Stimulated activated CD8-positive, alpha-beta memory T cell treated with anti-CD3 and anti-CD28 coated beads, Interleukin-7, amount 100 ng/mL, for 4 hours (primary cell): ENCODE measurements around the gene WDR5B.

Source experiments
- DNase-seq, 2 donors: peaks; one replicate each; pipeline ENCODE4 v3.0.0-alpha.2; 2020; ENCODE audit warnings: low read depth in 2 of 2

WDR5B gene

GRCh38 chr3:122409446-122409845 is 6.4 kb downstream of the WDR5B start:
- no peak for DNase-seq

- no peak for DNase-seq
These were observed 7.9 kb downstream of the WDR5B start for GRCh38 chr3:122407946-122408345.

- DNase-seq: no peak
These were observed 9.7 kb downstream of the WDR5B start for GRCh38 chr3:122406198-122406597.

GRCh38 chr3:122405015-122405414 is 10.8 kb downstream of the WDR5B start:
- DNase-seq: no peak

GRCh38 chr3:122403489-122403888 is 12.4 kb downstream of the WDR5B start:
- no peak for DNase-seq

GRCh38 chr3:122398920-122399319 is 16.9 kb downstream of the WDR5B start:
- DNase-seq: no peak

GRCh38 chr3:122397201-122397600 is 18.7 kb downstream of the WDR5B start:
- no peak for DNase-seq

GRCh38 chr3:122396511-122396910 is 19.4 kb downstream of the WDR5B start:
- DNase-seq: no peak

GRCh38 chr3:122395582-122395981 is 20.3 kb downstream of the WDR5B start:
- DNase-seq: no peak

GRCh38 chr3:122394173-122394572 is 21.7 kb downstream of the WDR5B start:
- no peak for DNase-seq

GRCh38 chr3:122392868-122393844 is 22.7 kb downstream of the WDR5B start:
- DNase-seq: no peak

GRCh38 chr3:122391681-122392446 is 24.0 kb downstream of the WDR5B start:
- DNase-seq: no peak

- DNase-seq: no peak
These were observed 25.2 kb downstream of the WDR5B start for GRCh38 chr3:122390665-122391064.

- no peak for DNase-seq
These were observed 26.0 kb downstream of the WDR5B start for GRCh38 chr3:122389892-122390291.

GRCh38 chr3:122389197-122389596 is 26.7 kb downstream of the WDR5B start:
- no peak for DNase-seq

GRCh38 chr3:122387709-122388108 is 28.2 kb downstream of the WDR5B start:
- DNase-seq: no peak

- peak; percentile 83 to 92 for DNase-seq
These were observed 31.8 kb downstream of the WDR5B start, which contains the start of gene FAM162A for GRCh38 chr3:122383771-122384697. TSS of gene FAM162A (plus strand) at chr3:122384182. CDS start at chr3:122384266, 84 bp downstream.

- peak; percentile 75 to 78 for DNase-seq
These were observed 32.8 kb downstream of the WDR5B start, which contains the start of gene MIX23 for GRCh38 chr3:122382888-122383666. TSS of gene MIX23 (minus strand) at chr3:122383231. CDS start at chr3:122383224, 7 bp downstream.

- DNase-seq: no peak
These were observed 37.9 kb downstream of the WDR5B start for GRCh38 chr3:122377975-122378374.

- DNase-seq: no peak
These were observed 41.8 kb downstream of the WDR5B start for GRCh38 chr3:122374034-122374433.

- DNase-seq: no peak
These were observed 49.5 kb downstream of the WDR5B start for GRCh38 chr3:122366379-122366749.
